Measurements from ENCODE around the gene LMO4. TPM values are rescaled to one million over a fixed set of nuclear protein-coding genes. Genes with fewer than 3 reads are reported as not detected.

LMO4 gene
- total RNA-seq, 3 donors from 2014 or later = 34.4 to 67.5 (median 39.3) TPM

- no peak for TF ChIP-seq POLR2AphosphoS5 (IDR thresholded peaks at IDR 0.05)
- TF ChIP-seq, protein P1, sequence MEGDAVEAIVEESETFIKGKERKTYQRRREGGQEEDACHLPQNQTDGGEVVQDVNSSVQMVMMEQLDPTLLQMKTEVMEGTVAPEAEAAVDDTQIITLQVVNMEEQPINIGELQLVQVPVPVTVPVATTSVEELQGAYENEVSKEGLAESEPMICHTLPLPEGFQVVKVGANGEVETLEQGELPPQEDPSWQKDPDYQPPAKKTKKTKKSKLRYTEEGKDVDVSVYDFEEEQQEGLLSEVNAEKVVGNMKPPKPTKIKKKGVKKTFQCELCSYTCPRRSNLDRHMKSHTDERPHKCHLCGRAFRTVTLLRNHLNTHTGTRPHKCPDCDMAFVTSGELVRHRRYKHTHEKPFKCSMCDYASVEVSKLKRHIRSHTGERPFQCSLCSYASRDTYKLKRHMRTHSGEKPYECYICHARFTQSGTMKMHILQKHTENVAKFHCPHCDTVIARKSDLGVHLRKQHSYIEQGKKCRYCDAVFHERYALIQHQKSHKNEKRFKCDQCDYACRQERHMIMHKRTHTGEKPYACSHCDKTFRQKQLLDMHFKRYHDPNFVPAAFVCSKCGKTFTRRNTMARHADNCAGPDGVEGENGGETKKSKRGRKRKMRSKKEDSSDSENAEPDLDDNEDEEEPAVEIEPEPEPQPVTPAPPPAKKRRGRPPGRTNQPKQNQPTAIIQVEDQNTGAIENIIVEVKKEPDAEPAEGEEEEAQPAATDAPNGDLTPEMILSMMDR (IDR thresholded peaks at IDR 0.05) = no peak
- TF ChIP-seq POLR2A (IDR thresholded peaks at IDR 0.05) = no peak
- H3K27me3 ChIP-seq = no peaks in the 10 kb centered on the region
- H3K36me3 ChIP-seq = no peaks in the 10 kb centered on the region
- no peaks in the 10 kb centered on the region for H3K9me3 ChIP-seq
- intact Hi-C loops (cut with DNase I; ENCODE audit: low total_unique reads) = no loop called here
- H3K27ac ChIP-seq = no peak overlapping the region
- no peak overlapping the region for H3K4me3 ChIP-seq
- H3K4me1 ChIP-seq = no peaks in the 10 kb centered on the region
- no peak for DNase-seq (ENCODE audit: low spot score in 2 of 2)
These were observed 29.0 kb upstream of the LMO4 start for GRCh38 chr1:87299661-87300060.

DNA sequence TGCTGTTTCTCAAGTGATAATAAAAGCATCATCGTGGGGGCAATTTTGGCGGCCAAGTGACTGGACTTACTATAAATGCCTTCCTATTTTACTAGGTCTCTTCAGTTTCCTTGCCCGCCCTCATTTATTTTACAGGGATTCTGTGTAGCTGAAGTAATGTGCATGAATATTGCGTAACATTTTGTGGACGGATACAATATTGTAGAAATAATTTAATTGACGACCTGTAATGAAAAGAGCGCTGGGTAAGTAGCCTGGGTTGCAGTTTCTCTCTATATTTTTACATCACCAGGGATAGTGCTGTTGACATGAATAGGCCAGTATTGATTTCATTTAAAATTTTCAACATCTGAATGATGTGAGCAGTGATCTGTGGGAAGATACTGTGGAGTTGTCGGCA lies 28.1 kb upstream of the LMO4 start:
- no peaks in the 10 kb centered on the region for H3K36me3 ChIP-seq
- H3K27me3 ChIP-seq = no peaks in the 10 kb centered on the region
- H3K4me1 ChIP-seq = no peaks in the 10 kb centered on the region
- H3K4me3 ChIP-seq = no peak overlapping the region
- H3K9me3 ChIP-seq = no peaks in the 10 kb centered on the region
- DNase-seq (ENCODE audit: low spot score in 2 of 2) = no peak
- intact Hi-C loops (cut with DNase I; ENCODE audit: low total_unique reads) = no loop called here
- TF ChIP-seq POLR2AphosphoS5 (IDR thresholded peaks at IDR 0.05) (no peak), POLR2A (IDR thresholded peaks at IDR 0.05) (no peak)
- TF ChIP-seq, protein P1 (IDR thresholded peaks at IDR 0.05) = no peak
- H3K27ac ChIP-seq = no peak overlapping the region

DNA sequence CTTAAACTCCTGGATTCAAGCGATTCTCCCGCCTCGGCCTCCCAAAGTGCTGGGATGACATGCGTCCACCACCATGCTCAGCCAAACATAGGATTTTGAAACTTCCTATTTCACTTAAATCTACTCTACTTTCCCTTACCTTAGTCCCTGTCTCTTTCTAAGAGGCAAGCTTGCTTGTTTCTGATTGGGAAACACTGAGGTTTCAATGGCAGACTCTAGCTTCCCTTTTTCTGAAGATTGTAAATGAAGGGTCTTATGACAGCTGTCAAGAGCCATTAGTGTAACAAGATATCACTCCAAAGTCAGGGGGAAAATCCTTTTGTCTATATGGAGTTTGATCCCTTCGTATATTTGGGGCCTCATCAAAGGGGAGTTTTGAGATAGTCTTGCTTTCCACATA lies 23.5 kb upstream of the LMO4 start:
- Histone ChIP-seq H3K27ac (no peak overlapping the region), H3K36me3 (no peaks in the 10 kb centered on the region), H3K9me3 (no peaks in the 10 kb centered on the region), H3K4me1 (no peaks in the 10 kb centered on the region), H3K27me3 (no peaks in the 10 kb centered on the region), H3K4me3 (no peak overlapping the region)
- TF ChIP-seq POLR2AphosphoS5 (IDR thresholded peaks at IDR 0.05) (no peak), POLR2A (IDR thresholded peaks at IDR 0.05) (no peak)
- TF ChIP-seq, protein P1 (IDR thresholded peaks at IDR 0.05) = no peak
- DNase-seq (ENCODE audit: low spot score in 2 of 2) = no peak
- intact Hi-C loops (cut with DNase I; ENCODE audit: low total_unique reads) = no loop called here

- no peaks in the 10 kb centered on the region for H3K36me3 ChIP-seq
- no peak overlapping the region for H3K27ac ChIP-seq
- TF ChIP-seq, protein P1 (IDR thresholded peaks at IDR 0.05) = no peak
- DNase-seq (ENCODE audit: low spot score in 2 of 2) = no peak
- no peaks in the 10 kb centered on the region for H3K27me3 ChIP-seq
- intact Hi-C loops (cut with DNase I; ENCODE audit: low total_unique reads) = no loop called here
- no peaks in the 10 kb centered on the region for H3K4me1 ChIP-seq
- no peak overlapping the region for H3K4me3 ChIP-seq
- no peaks in the 10 kb centered on the region for H3K9me3 ChIP-seq
These were observed 22.9 kb upstream of the LMO4 start for GRCh38 chr1:87305762-87306161.

- Histone ChIP-seq H3K27me3 (no peaks in the 10 kb centered on the region), H3K4me1 (no peaks in the 10 kb centered on the region), H3K36me3 (no peaks in the 10 kb centered on the region), H3K4me3 (no peak overlapping the region), H3K27ac (no peak overlapping the region), H3K9me3 (no peaks in the 10 kb centered on the region)
- intact Hi-C loops (cut with DNase I; ENCODE audit: low total_unique reads) = no loop called here
- no peak for DNase-seq (ENCODE audit: low spot score in 2 of 2)
- no peak for TF ChIP-seq POLR2AphosphoS5 (IDR thresholded peaks at IDR 0.05)
- no peak for TF ChIP-seq POLR2A (IDR thresholded peaks at IDR 0.05)
- TF ChIP-seq, protein P1 (IDR thresholded peaks at IDR 0.05) = no peak
These were observed 21.4 kb upstream of the LMO4 start for GRCh38 chr1:87307306-87307705.
